WTC11 (cell line): ENCODE measurements around the gene ADISSP.

ENCODE experiments used
- CDX4 ChIP-seq: fragments of 250-450 bp; sonication (Bioruptor Pico); IDR thresholded peaks from 2 replicates; pipeline ENCODE4 v1.9.0; 2021; ENCODE audit warnings: moderate library complexity, mild to moderate bottlenecking, inconsistent platforms, borderline replicate concordance
- CTCF ChIP-seq: fragments of 200-600 bp; IDR thresholded peaks from 2 replicates; pipeline ENCODE4 v1.8.0; 2022; ENCODE audit warnings: antibody characterized with exemption
- JUN ChIP-seq: sonication (generic); formaldehyde crosslinking; IDR thresholded peaks from 2 replicates; pipeline ENCODE4 v1.8.0; 2023; ENCODE audit warnings: mild to moderate bottlenecking, missing genetic modification reagents
- TEAD4 ChIP-seq: sonication (generic); formaldehyde crosslinking; IDR thresholded peaks from 2 replicates; pipeline ENCODE4 v1.8.0; 2022; ENCODE audit warnings: mild to moderate bottlenecking, missing genetic modification reagents
- USF1 ChIP-seq: sonication (generic); formaldehyde crosslinking; IDR thresholded peaks from 2 replicates; pipeline ENCODE4 v1.8.0; 2022; ENCODE audit warnings: mild to moderate bottlenecking, missing genetic modification reagents

GRCh38 chr20:3732327-3733118 is 35.0 kb downstream of the ADISSP start, which contains the start of gene HSPA12B:
- TF ChIP-seq USF1 (CRISPR knock-in tag) (no peak), CTCF (no peak), TEAD4 (CRISPR knock-in tag) (no peak), JUN (no peak), CDX4 (CRISPR knock-in tag) (no peak)
